ENCODE results near the gene ZNF777.

The ZNF777 gene

GRCh38 chr7:149497467-149498261 is 36.8 kb upstream of the ZNF777 start, which contains the start of gene ZNF746:
ZNF746 (minus strand) TSS chr7:149497809; CDS start chr7:149497536, 273 bp downstream.
- peak within 1 kb of the TSS; percentile 32 for H3K14ac ChIP-seq (ENCODE audit: low read length)
- no peak within 1 kb of the TSS for H4K8ac ChIP-seq (ENCODE audit: low read depth, low read length)
- no peaks in the 10 kb centered on the region for H3K9me3 ChIP-seq (replicated peaks in 1 of 2; ENCODE audit: control insufficient read depth in 2 of 2, insufficient read depth in 1 of 2, low read depth in 1 of 2, low read length in 2 of 2)
- no peak within 1 kb of the TSS for H4K91ac ChIP-seq (ENCODE audit: low read depth, low read length, poor library complexity)
- H3K18ac ChIP-seq (ENCODE audit: low read length) = peak within 1 kb of the TSS; percentile 88
- H3K4me2 ChIP-seq (ENCODE audit: insufficient read depth, low read length, poor library complexity, severe bottlenecking) = peak within 1 kb of the TSS; percentile 84
- peak within 1 kb of the TSS; percentile 73 to 85 for H3K4me3 ChIP-seq (ENCODE audit: low read length in 2 of 2)
- H3K4ac ChIP-seq (ENCODE audit: low read length) = no peak within 1 kb of the TSS
- H2AK5ac ChIP-seq (ENCODE audit: low read depth, low read length) = peak within 1 kb of the TSS; percentile 37
- H2BK15ac ChIP-seq (ENCODE audit: low read length) = no peak within 1 kb of the TSS
- H3K79me1 ChIP-seq (ENCODE audit: low read depth, low read length) = peaks cover 10% of the 10 kb centered on the region
- no peak within 1 kb of the TSS for H2BK5ac ChIP-seq (ENCODE audit: low read length)
- H2BK12ac ChIP-seq (ENCODE audit: low read length) = no peak within 1 kb of the TSS
- peaks cover 10 to 30% of the 10 kb centered on the region in 2 donors for H3K36me3 ChIP-seq (replicated peaks in 1 of 2; ENCODE audit: control insufficient read depth in 2 of 2, insufficient read depth in 2 of 2, low read length in 2 of 2)
- DNase-seq (ENCODE audit: low spot score) = peak; percentile 83
- peaks cover 4 to 6% of the 10 kb centered on the region in 2 donors for H3K4me1 ChIP-seq (ENCODE audit: control insufficient read depth in 2 of 2, insufficient read depth in 1 of 2, low read depth in 1 of 2, low read length in 2 of 2)
- H2BK120ac ChIP-seq (ENCODE audit: low read depth, low read length) = no peak within 1 kb of the TSS
- H3K27me3 ChIP-seq (ENCODE audit: control insufficient read depth in 3 of 3, insufficient read depth in 3 of 3, low read depth in 1 of 3, low read length in 3 of 3) = peaks cover 0 to 44% (median 6%) of the 10 kb centered on the region in 3 experiments
- no CpG with 5 or more reads among the region's 109 CpGs for WGBS, 2 donors (ENCODE audit: extremely low coverage in 2 of 2, insufficient read length in 2 of 2, insufficient replicate concordance in 1 of 2)
- peak within 1 kb of the TSS; percentile 98 for H3K9ac ChIP-seq (ENCODE audit: low read depth, low read length, poor library complexity)
- peak within 1 kb of the TSS; percentile 98 for H3K23ac ChIP-seq (ENCODE audit: low read depth, low read length, poor library complexity)
- H2AFZ ChIP-seq (ENCODE audit: low read length) = peak within 1 kb of the TSS; percentile 95
- no peak within 1 kb of the TSS for H3K27ac ChIP-seq (replicated peaks; ENCODE audit: low read length)

- Histone ChIP-seq H2BK5ac (ENCODE audit: low read length) (no peak overlapping the region), H3K14ac (ENCODE audit: low read length) (no peak overlapping the region), H3K9me3 (replicated peaks in 1 of 2; ENCODE audit: control insufficient read depth in 2 of 2, insufficient read depth in 1 of 2, low read depth in 1 of 2, low read length in 2 of 2) (no peaks in the 10 kb centered on the region), H3K36me3 (replicated peaks in 1 of 2; ENCODE audit: control insufficient read depth in 2 of 2, insufficient read depth in 2 of 2, low read length in 2 of 2) (peaks cover 13 to 39% of the 10 kb centered on the region in 2 donors), H3K9ac (ENCODE audit: low read depth, low read length, poor library complexity) (peak overlapping the region; percentile 98), H3K79me1 (ENCODE audit: low read depth, low read length) (peaks cover 10% of the 10 kb centered on the region), H3K4me2 (ENCODE audit: insufficient read depth, low read length, poor library complexity, severe bottlenecking) (peak overlapping the region; percentile 84), H4K91ac (ENCODE audit: low read depth, low read length, poor library complexity) (no peak overlapping the region), H3K27ac (replicated peaks; ENCODE audit: low read length) (no peak overlapping the region), H2BK120ac (ENCODE audit: low read depth, low read length) (no peak overlapping the region), H2AFZ (ENCODE audit: low read length) (peak overlapping the region; percentile 95), H4K8ac (ENCODE audit: low read depth, low read length) (no peak overlapping the region), H2AK5ac (ENCODE audit: low read depth, low read length) (peak overlapping the region; percentile 37), H3K4ac (ENCODE audit: low read length) (no peak overlapping the region), H2BK12ac (ENCODE audit: low read length) (no peak overlapping the region), H3K4me1 (ENCODE audit: control insufficient read depth in 2 of 2, insufficient read depth in 1 of 2, low read depth in 1 of 2, low read length in 2 of 2) (peaks cover 4 to 6% of the 10 kb centered on the region in 2 donors), H3K18ac (ENCODE audit: low read length) (peak overlapping the region; percentile 74), H2BK15ac (ENCODE audit: low read length) (no peak overlapping the region), H3K27me3 (ENCODE audit: control insufficient read depth in 3 of 3, insufficient read depth in 3 of 3, low read depth in 1 of 3, low read length in 3 of 3) (peaks cover 0 to 37% (median 6%) of the 10 kb centered on the region in 3 experiments), H3K4me3 (ENCODE audit: low read length in 2 of 2) (peak overlapping the region; percentile 73 to 85), H3K23ac (ENCODE audit: low read depth, low read length, poor library complexity) (peak overlapping the region; percentile 98)
- no CpG with 5 or more reads among the region's 51 CpGs for WGBS, 2 donors (ENCODE audit: extremely low coverage in 2 of 2, insufficient read length in 2 of 2, insufficient replicate concordance in 1 of 2)
- DNase-seq (ENCODE audit: low spot score) = peak; percentile 20
Observed at GRCh38 chr7:149496642-149497391, 36.0 kb upstream of the ZNF777 start.

- Histone ChIP-seq H2AK5ac (ENCODE audit: low read depth, low read length) (no peak overlapping the region), H3K4me1 (ENCODE audit: control insufficient read depth in 2 of 2, insufficient read depth in 1 of 2, low read depth in 1 of 2, low read length in 2 of 2) (peaks cover 4 to 6% of the 10 kb centered on the region in 2 donors), H3K4me2 (ENCODE audit: insufficient read depth, low read length, poor library complexity, severe bottlenecking) (no peak overlapping the region), H4K8ac (ENCODE audit: low read depth, low read length) (no peak overlapping the region), H4K91ac (ENCODE audit: low read depth, low read length, poor library complexity) (no peak overlapping the region), H3K27ac (replicated peaks; ENCODE audit: low read length) (no peak overlapping the region), H3K9me3 (replicated peaks in 1 of 2; ENCODE audit: control insufficient read depth in 2 of 2, insufficient read depth in 1 of 2, low read depth in 1 of 2, low read length in 2 of 2) (no peaks in the 10 kb centered on the region), H3K36me3 (replicated peaks in 1 of 2; ENCODE audit: control insufficient read depth in 2 of 2, insufficient read depth in 2 of 2, low read length in 2 of 2) (peaks cover 21 to 47% of the 10 kb centered on the region in 2 donors), H3K9ac (ENCODE audit: low read depth, low read length, poor library complexity) (peak overlapping the region; percentile 68), H3K4ac (ENCODE audit: low read length) (no peak overlapping the region), H3K4me3 (ENCODE audit: low read length in 2 of 2) (peak overlapping the region in 1 of 2 donors; percentile 73), H3K14ac (ENCODE audit: low read length) (no peak overlapping the region), H3K23ac (ENCODE audit: low read depth, low read length, poor library complexity) (no peak overlapping the region), H3K27me3 (ENCODE audit: control insufficient read depth in 3 of 3, insufficient read depth in 3 of 3, low read depth in 1 of 3, low read length in 3 of 3) (peaks cover 0 to 29% (median 6%) of the 10 kb centered on the region in 3 experiments), H2BK12ac (ENCODE audit: low read length) (no peak overlapping the region), H3K18ac (ENCODE audit: low read length) (no peak overlapping the region), H2BK120ac (ENCODE audit: low read depth, low read length) (no peak overlapping the region), H2AFZ (ENCODE audit: low read length) (no peak overlapping the region), H2BK5ac (ENCODE audit: low read length) (no peak overlapping the region), H3K79me1 (ENCODE audit: low read depth, low read length) (peaks cover 10% of the 10 kb centered on the region), H2BK15ac (ENCODE audit: low read length) (no peak overlapping the region)
- no peak for DNase-seq (ENCODE audit: low spot score)
- WGBS, 2 donors (ENCODE audit: extremely low coverage in 2 of 2, insufficient read length in 2 of 2, insufficient replicate concordance in 1 of 2) = no CpG with 5 or more reads among the region's 13 CpGs
Observed at GRCh38 chr7:149495785-149496641, 35.2 kb upstream of the ZNF777 start.
